Spleen (tissue), 7 donors: ENCODE data around the gene KLHL35.

Experiments used
- POLR2A ChIP-seq, 3 donors: fragments of 450-650 bp; IDR thresholded peaks; one replicate each; pipeline ENCODE4 v1.5.1; 2017; ENCODE audit warnings: antibody characterized with exemption in 3 of 3, mild to moderate bottlenecking in 1 of 3
- TF ChIP-seq, protein P1 (sequence below), 11 experiments: fragments of 200-600 bp in 7 of 11; fragments of 450-650 bp in 4 of 11; sonication (generic) in 4 of 11; IDR thresholded peaks in 8 of 11; conservative IDR thresholded peaks in 3 of 11; 1 replicate in 7 of 11; 2 replicates in 4 of 11; pipeline versions ENCODE4 v1.4.0 to v1.8.0; 2016 to 2021; ENCODE audit warnings: antibody characterized with exemption in 11 of 11, inconsistent platforms in 4 of 11, mild to moderate bottlenecking in 1 of 11
- donor health status: DM: no; HTN: no; CAD: no; lungs with moderate emphysema.
- donor health status: DM: no; HTN: no; CAD: no.
- donor health status: DM: no; HTN: no; CAD: no.

DNA sequence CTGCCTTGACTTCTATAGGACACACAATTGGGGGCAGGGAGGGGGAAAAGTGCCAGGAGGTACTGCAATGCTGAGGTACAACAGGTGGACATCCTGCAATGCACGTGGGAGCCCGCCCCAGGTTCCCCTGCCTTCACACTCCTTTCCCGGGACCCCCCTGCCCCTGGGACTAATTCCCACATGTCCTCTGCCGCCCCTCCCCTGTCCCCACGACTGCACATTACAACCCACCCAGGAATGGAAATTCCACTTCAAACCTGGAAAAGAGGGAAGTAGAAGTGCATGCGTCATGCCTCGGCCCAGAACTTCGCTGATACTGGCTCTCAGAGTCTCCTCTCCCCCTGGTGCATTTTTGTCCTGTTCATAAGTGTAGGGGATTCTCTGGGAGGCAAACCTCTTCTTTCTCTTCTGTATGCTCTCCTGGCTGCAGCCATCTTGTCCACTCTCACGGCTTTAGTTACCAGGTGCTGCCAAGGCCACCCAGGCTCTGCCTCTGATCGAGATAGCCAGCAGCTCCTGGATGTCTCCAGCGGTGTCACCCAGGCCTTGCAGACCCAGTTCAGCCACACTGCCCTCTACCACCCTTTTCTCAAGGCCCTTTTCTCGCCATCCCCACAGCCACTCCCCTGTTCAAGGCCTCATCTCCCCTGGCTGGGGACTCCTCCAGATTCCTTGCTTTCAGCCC, 49.1 kb upstream of the KLHL35 start:
- no peak for TF ChIP-seq POLR2A (IDR thresholded peaks at IDR 0.05)
- TF ChIP-seq, protein P1, sequence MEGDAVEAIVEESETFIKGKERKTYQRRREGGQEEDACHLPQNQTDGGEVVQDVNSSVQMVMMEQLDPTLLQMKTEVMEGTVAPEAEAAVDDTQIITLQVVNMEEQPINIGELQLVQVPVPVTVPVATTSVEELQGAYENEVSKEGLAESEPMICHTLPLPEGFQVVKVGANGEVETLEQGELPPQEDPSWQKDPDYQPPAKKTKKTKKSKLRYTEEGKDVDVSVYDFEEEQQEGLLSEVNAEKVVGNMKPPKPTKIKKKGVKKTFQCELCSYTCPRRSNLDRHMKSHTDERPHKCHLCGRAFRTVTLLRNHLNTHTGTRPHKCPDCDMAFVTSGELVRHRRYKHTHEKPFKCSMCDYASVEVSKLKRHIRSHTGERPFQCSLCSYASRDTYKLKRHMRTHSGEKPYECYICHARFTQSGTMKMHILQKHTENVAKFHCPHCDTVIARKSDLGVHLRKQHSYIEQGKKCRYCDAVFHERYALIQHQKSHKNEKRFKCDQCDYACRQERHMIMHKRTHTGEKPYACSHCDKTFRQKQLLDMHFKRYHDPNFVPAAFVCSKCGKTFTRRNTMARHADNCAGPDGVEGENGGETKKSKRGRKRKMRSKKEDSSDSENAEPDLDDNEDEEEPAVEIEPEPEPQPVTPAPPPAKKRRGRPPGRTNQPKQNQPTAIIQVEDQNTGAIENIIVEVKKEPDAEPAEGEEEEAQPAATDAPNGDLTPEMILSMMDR (IDR thresholded peaks at IDR 0.05 in 8 of 11, conservative IDR thresholded peaks at IDR 0.05 in 3 of 11) = no peak
